HG02870 (cell line): ENCODE measurements around the gene TSPAN18.

Experiments
- ATAC-seq: cut with Tn5 transposase; IDR thresholded peaks from one replicate; pipeline ENCODE4 v1.9.1; 2021; ENCODE audit warnings: mild to moderate bottlenecking, moderate library complexity; ENCODE audit not compliant: unreplicated experiment

Gene TSPAN18

DNA sequence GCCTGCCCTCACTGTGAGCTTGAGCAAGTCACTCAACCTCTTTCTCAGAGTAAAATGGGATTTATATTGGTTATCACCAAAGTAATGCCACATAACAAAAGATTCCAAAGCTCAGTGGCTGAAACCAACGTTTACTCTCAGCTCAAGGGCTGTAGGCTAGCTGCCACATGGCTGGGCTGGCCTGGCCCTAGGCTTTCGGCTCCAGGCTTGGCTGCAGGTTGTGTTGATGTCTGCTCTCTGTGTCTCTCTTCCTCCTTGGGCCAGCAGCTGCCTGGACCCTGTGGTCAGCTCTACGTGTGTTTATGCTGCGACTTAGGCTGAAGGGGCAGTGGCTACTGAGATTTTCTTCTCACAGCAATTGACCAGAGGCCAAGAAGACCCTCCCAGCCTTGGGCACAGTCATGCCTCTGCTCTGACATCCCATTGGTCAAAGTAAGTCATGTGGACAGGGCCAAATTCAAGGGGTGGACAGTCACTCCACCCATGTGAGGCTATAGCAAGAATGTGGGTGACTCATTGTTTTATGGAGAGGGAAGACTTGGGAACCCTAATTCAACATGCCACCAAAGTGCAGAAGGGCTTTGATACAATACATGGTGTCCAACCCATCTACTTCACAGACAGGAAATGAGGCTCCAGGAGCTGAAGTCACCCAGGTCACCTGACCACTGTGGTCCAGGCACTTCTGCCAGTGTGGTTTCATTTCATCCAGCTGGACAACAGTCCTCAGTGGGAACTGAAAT lies 90.6 kb downstream of the TSPAN18 start:
- no peak for ATAC-seq

- ATAC-seq, result no peak
Measured at GRCh38 chr11:44818110-44818509, 91.3 kb downstream of the TSPAN18 start.

- ATAC-seq, result no peak
Measured at GRCh38 chr11:44819346-44819745, 92.6 kb downstream of the TSPAN18 start.

- ATAC-seq, result no peak
Measured at GRCh38 chr11:44822369-44822768, 95.6 kb downstream of the TSPAN18 start.

GRCh38 chr11:44823006-44823405 lies 96.2 kb downstream of the TSPAN18 start:
- no peak for ATAC-seq

- no peak for ATAC-seq
Measured at GRCh38 chr11:44823868-44824267, 97.1 kb downstream of the TSPAN18 start.

DNA sequence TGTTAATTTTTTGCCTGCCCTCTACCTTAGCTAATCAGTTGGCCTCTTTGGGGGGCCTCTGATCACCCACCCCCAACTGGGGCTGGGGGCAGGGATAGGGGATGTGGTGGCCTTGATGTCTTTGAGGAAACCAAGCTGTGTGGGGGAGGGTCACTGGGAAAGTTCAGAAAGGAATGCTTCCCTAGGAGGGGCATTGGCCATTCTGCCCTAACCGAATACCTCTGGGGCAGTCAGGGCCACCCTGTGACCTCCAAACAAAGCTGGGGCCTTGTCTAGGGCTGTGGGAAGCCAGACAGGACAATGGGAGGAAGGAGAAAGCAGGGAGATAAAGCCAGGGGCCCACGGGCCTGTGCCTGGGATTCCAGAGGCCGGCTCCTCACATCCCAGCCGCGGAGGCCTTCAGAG lies 97.5 kb downstream of the TSPAN18 start:
- no peak for ATAC-seq

DNA sequence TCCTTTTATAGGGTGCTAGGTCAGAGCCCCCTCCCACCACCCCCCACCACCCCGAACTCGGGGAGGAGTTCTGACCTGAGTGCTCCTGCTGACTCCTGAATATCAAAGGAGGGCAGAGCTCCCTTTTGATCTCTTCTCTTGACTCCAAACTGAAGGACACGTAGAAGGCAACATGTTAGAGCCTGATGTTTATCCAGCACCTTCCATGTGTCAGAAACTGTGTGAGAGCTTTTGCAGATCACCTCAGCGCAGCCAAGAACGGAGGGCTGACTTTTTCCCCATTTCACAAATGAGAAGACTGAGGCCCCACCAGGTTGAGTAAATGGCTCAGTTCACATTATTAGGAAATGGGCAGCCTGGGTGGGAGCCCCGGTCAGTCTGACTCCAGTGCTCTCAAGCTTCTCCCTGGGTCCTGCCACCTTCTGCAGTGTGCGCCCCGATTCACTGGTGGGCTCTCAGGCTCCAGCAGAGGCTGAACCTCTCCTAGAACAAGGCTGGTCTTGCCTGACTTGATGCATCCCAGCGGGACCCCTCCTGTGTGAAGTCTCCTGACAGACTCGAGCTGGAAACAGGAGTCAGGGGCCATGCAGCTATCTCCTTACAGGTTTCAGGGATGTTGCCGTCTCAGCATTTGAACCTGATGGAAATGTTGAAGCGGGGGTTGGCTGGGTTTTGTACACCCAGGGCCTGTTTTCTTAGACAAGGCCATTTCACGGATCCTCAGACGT lies 98.5 kb downstream of the TSPAN18 start:
- no peak for ATAC-seq

- ATAC-seq, result no peak
Measured at GRCh38 chr11:44826922-44827643, 100.3 kb downstream of the TSPAN18 start.

DNA sequence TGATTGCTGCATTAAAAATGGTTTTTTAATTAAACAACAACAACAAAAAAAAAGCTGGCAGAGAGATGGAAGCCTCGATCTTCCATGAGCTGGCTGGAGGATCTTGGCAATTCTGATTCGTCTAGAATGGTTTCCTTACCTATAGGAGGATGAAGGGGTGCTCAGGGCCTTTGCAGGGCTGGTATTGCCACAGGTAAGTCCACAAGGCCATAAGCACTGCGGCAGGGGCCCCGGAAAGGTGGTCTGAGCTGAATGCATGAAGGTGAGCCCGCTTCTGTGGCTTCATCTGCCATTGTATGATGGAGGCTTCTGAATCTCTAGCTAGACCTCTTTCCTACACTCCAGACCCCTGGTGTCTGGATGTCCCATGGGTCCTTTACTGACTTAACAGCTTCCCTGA lies 101.5 kb downstream of the TSPAN18 start:
- no peak for ATAC-seq

- no peak for ATAC-seq
Measured at GRCh38 chr11:44829838-44830237, 103.1 kb downstream of the TSPAN18 start.

- ATAC-seq, result no peak
Measured at GRCh38 chr11:44831605-44832394, 105.0 kb downstream of the TSPAN18 start.

GRCh38 chr11:44832452-44832851 lies 105.7 kb downstream of the TSPAN18 start:
- no peak for ATAC-seq

GRCh38 chr11:44833221-44833876 lies 106.6 kb downstream of the TSPAN18 start:
- ATAC-seq, result no peak

- ATAC-seq, result no peak
Measured at GRCh38 chr11:44833877-44834452, 107.2 kb downstream of the TSPAN18 start.

DNA sequence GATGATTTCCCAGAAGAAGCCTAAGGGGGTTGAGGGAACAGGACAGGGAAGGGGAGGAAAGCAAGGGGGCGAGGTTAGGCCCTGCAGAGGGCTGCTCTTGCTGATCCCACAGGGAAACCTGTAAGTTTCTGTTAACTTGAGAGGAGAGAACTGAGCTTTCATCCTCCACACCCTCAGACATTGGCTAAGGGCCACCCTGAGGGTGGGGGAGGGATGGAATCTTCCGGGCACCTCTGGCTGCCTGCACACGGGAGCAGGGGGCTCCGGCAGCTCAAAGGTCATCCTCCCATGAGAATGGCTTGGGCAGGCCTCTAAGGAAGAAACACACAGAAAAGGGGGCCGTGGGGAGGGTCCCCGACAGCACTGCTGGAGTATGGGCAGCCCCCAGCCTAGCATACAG lies 108.1 kb downstream of the TSPAN18 start:
- no peak for ATAC-seq

DNA sequence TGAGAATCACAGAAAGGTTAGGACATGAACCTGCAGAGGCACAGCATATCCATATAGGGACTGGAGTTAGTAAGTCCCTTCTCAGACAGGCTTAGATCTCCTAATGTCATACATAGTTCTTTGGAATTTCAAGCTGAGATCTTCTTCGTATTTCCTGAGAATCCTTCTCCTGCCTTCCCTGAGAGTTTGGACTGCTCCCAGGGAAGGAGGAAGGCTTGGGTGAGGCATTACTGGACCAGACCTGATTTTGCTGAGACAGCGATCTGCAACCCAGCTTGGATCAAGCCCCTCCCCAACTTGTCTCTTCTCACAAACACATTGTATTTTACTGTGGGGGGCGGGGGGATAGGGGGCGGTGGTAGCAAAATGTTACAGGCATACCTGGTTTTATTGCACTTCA lies 108.5 kb downstream of the TSPAN18 start:
- ATAC-seq, result no peak

DNA sequence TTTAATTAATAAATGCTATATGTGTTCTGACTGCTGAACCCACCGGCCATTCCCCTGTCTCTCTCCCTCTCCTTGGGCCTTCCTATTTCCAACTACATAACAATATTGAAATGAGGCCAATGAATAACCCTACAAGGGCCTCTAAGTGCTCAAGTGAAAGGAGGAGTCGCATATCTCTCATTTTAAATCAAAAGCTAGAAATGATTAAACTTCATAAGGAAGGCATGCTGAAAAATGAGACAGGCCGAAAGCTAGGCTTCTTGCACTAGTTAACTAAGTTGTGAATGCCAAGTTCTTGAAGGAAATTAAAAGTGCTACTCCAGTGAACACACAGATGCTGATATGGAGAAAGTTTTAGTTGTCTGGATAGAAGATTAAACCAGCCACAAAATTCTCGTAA lies 109.2 kb downstream of the TSPAN18 start:
- no peak for ATAC-seq

- ATAC-seq, result no peak
Measured at GRCh38 chr11:44837661-44838060, 110.9 kb downstream of the TSPAN18 start.

DNA sequence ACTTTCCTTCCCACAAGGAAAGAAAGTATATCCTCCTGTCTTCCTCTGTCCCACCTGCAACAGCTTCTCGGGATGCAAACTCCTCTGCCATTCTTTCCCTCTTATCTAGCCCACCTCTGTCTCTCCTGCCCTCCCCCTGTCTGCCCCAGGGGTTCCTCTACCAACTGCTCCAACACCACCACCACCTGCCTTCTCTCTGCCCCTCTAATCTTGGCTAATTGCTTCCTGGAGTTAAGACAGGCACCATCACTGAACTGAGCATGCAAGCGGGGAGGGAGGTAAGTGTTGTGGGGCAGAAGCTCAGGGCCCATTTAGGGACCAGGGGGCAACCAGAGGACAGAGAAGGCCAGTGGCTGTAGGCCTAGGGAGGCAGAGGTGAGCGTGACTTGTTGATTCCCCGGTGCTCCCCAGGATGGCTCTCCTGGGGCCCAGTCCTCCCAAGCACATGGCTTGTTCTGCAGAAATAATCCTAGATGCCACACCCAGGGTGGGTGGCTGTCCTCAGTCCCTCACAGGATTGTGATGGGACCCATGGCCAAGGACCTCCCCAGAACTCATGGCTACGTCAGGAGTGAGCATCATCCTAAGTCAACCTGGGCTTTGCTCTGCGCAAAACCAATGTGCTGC lies 112.8 kb downstream of the TSPAN18 start:
- ATAC-seq, result no peak
